Neural cell (in vitro differentiated cells): ENCODE data around the gene PRCC. TPM values are rescaled to one million over a fixed set of nuclear protein-coding genes. Genes with fewer than 3 reads are reported as not detected.

Source experiments
- H2AFZ ChIP-seq: fragments of 200-600, 300-800 bp; sonication (generic), shearing (Covaris generic); 2 replicates; pipeline ENCODE4 v1.6.0; 2014; ENCODE audit warnings: low read depth, mild to moderate bottlenecking, antibody characterized with exemption, low read length, moderate library complexity
- H3F3A ChIP-seq: fragments of 200-600 bp; shearing (Covaris generic); 2 replicates; pipeline ENCODE4 v1.6.1; 2016; ENCODE audit warnings: mild to moderate bottlenecking, moderate library complexity, mixed read lengths, antibody characterized with exemption, low read length; ENCODE audit not compliant: insufficient read depth, poor library complexity, severe bottlenecking
- H3K27ac ChIP-seq: fragments of 200-600, 300-800 bp; sonication (generic), shearing (Covaris generic); 2 replicates; pipeline ENCODE4 v1.5.1; 2014; ENCODE audit warnings: mild to moderate bottlenecking, low read length, moderate library complexity
- H3K27me3 ChIP-seq: fragments of 300-800, 200-600 bp; sonication (generic), shearing (Covaris generic); 2 replicates; pipeline ENCODE4 v1.6.0; 2014; ENCODE audit warnings: mild to moderate bottlenecking, low read depth, low read length, moderate library complexity; ENCODE audit not compliant: insufficient read depth
- H3K36me3 ChIP-seq: fragments of 300-800, 200-600 bp; sonication (generic), shearing (Covaris generic); 2 replicates; pipeline ENCODE4 v1.5.1; 2014; ENCODE audit warnings: mild to moderate bottlenecking, antibody characterized with exemption, low read length, moderate library complexity; ENCODE audit not compliant: insufficient read depth
- H3K4me2 ChIP-seq: fragments of 300-800, 200-600 bp; sonication (generic), shearing (Covaris generic); 2 replicates; pipeline ENCODE4 v1.6.0; 2014; ENCODE audit warnings: mild to moderate bottlenecking, low read length
- H3K4me3 ChIP-seq: fragments of 300-800, 200-600 bp; sonication (generic), shearing (Covaris generic); 2 replicates; pipeline ENCODE4 v1.5.1; 2014; ENCODE audit warnings: mild to moderate bottlenecking, low read length, moderate library complexity
- H3K79me2 ChIP-seq: fragments of 200-600 bp; shearing (Covaris generic); replicated peaks from 2 replicates; pipeline ENCODE4 v1.6.0; 2014; ENCODE audit warnings: mild to moderate bottlenecking, low read length, moderate library complexity; ENCODE audit not compliant: insufficient read depth
- H3K9ac ChIP-seq: fragments of 300-800, 200-600 bp; sonication (generic), shearing (Covaris generic); 2 replicates; pipeline ENCODE4 v1.6.1; 2016; ENCODE audit warnings: mild to moderate bottlenecking, low read length, mixed read lengths
- H3K9me2 ChIP-seq: fragments of 200-600 bp; shearing (Covaris generic); 2 replicates; pipeline ENCODE4 v1.6.1; 2016; ENCODE audit warnings: mild to moderate bottlenecking, low read length, mixed read lengths; ENCODE audit not compliant: insufficient read depth
- H3K9me3 ChIP-seq: fragments of 200-600, 300-800 bp; sonication (generic), shearing (Covaris generic); 2 replicates; pipeline ENCODE4 v1.6.1; 2016; ENCODE audit warnings: mild to moderate bottlenecking, mixed run types, low read length, moderate library complexity, mixed read lengths
- H4K20me1 ChIP-seq: fragments of 200-600 bp; shearing (Covaris generic); 2 replicates; pipeline ENCODE4 v1.6.1; 2016; ENCODE audit warnings: mild to moderate bottlenecking, mixed run types; ENCODE audit not compliant: insufficient read depth
- CTCF ChIP-seq: fragments of 450-650 bp; IDR thresholded peaks from 2 replicates; pipeline ENCODE4 v1.5.1; 2014; ENCODE audit warnings: antibody characterized with exemption, mild to moderate bottlenecking, moderate library complexity; ENCODE audit not compliant: poor library complexity, severe bottlenecking
- EP300 ChIP-seq: fragments of 450-650 bp; conservative IDR thresholded peaks from 2 replicates; pipeline ENCODE4 v1.6.1; 2014; ENCODE audit warnings: antibody characterized with exemption, mild to moderate bottlenecking, moderate library complexity; ENCODE audit not compliant: poor library complexity, severe bottlenecking
- EZH2 ChIP-seq: fragments of 200-600, 300-800 bp; shearing (Covaris generic), sonication (generic); IDR thresholded peaks from 2 replicates; pipeline ENCODE4 v1.6.1; 2014; ENCODE audit warnings: antibody characterized with exemption, low read length, borderline replicate concordance, mild to moderate bottlenecking; ENCODE audit not compliant: insufficient read depth, poor library complexity, severe bottlenecking
- MXI1 ChIP-seq: fragments of 450-650 bp; conservative IDR thresholded peaks from 2 replicates; pipeline ENCODE4 v1.6.1; 2014; ENCODE audit warnings: antibody characterized with exemption, mild to moderate bottlenecking; ENCODE audit not compliant: poor library complexity, severe bottlenecking
- POLR2AphosphoS5 ChIP-seq: IDR thresholded peaks from 2 replicates; pipeline ENCODE4 v1.6.1; 2012
- RAD21 ChIP-seq: fragments of 450-650 bp; conservative IDR thresholded peaks from 2 replicates; pipeline ENCODE4 v1.6.1; 2014; ENCODE audit warnings: antibody characterized with exemption, mild to moderate bottlenecking, moderate library complexity
- REST ChIP-seq: IDR thresholded peaks from 2 replicates; pipeline ENCODE4 v1.6.1; 2012; ENCODE audit warnings: borderline replicate concordance
- SMC3 ChIP-seq: fragments of 450-650 bp; conservative IDR thresholded peaks from 2 replicates; pipeline ENCODE4 v1.6.1; 2014; ENCODE audit warnings: antibody characterized with exemption, mild to moderate bottlenecking, moderate library complexity; ENCODE audit not compliant: poor library complexity
- TAF1 ChIP-seq: IDR thresholded peaks from 2 replicates; pipeline ENCODE4 v1.6.1; 2012; ENCODE audit warnings: low read depth
- polyA plus RNA-seq: library from polyadenylated mRNA; depleted of rRNA; stranded (reverse); fragments of >200 nt; gene quantifications from 2 replicates; pipeline ENCODE4 v1.2.3, GENCODE V29; 2014

PRCC gene
- polyA plus RNA-seq, 1 donor from 2014 or later = 17.5 TPM

- H3F3A ChIP-seq = no peaks in the 10 kb centered on the region
- TF ChIP-seq REST = no peak
- TF ChIP-seq POLR2AphosphoS5 = no peak
- no peak for TF ChIP-seq MXI1
- no peak for TF ChIP-seq TAF1
- TF ChIP-seq EZH2 = no peak
- no peak for TF ChIP-seq SMC3
- TF ChIP-seq RAD21 = no peak
- TF ChIP-seq CTCF = no peak
- no peak overlapping the region for H3K9ac ChIP-seq
- H2AFZ ChIP-seq = no peak overlapping the region
- no peaks in the 10 kb centered on the region for H4K20me1 ChIP-seq
- peaks cover 48% of the 10 kb centered on the region for H3K27me3 ChIP-seq
- H3K36me3 ChIP-seq = no peaks in the 10 kb centered on the region
- H3K4me2 ChIP-seq = no peak overlapping the region
- no peaks in the 10 kb centered on the region for H3K9me3 ChIP-seq
- H3K9me2 ChIP-seq = no peaks in the 10 kb centered on the region
- H3K79me2 ChIP-seq = no peaks in the 10 kb centered on the region
- no peak overlapping the region for H3K4me3 ChIP-seq
- H3K27ac ChIP-seq = no peak overlapping the region
These were observed 75.4 kb downstream of the PRCC start for GRCh38 chr1:156842618-156843300.

GRCh38 chr1:156844102-156844501 lies 76.8 kb downstream of the PRCC start:
- no peak for TF ChIP-seq POLR2AphosphoS5
- TF ChIP-seq CTCF = no peak
- no peak for TF ChIP-seq EP300
- TF ChIP-seq TAF1 = no peak
- TF ChIP-seq REST = no peak
- Histone ChIP-seq H3K27ac (no peak overlapping the region), H3F3A (no peaks in the 10 kb centered on the region), H3K9me3 (no peaks in the 10 kb centered on the region), H3K4me3 (no peak overlapping the region), H3K27me3 (peaks cover 61% of the 10 kb centered on the region), H4K20me1 (no peaks in the 10 kb centered on the region), H3K9me2 (no peaks in the 10 kb centered on the region), H3K36me3 (no peaks in the 10 kb centered on the region), H3K79me2 (no peaks in the 10 kb centered on the region), H3K4me2 (no peak overlapping the region), H2AFZ (no peak overlapping the region), H3K9ac (no peak overlapping the region)
